Neuronal stem cell (in vitro differentiated cells): ENCODE data around the gene CDH13.

Experiments used
- DNase-seq: peaks from one replicate; pipeline ENCODE4 v3.0.0-alpha.2; 2013; ENCODE audit warnings: low spot score
- H2AFZ ChIP-seq: one replicate; pipeline ENCODE4 v1.6.1; 2013; ENCODE audit warnings: mild to moderate bottlenecking, low read length, inconsistent platforms
- H2AK5ac ChIP-seq: 2 replicates; pipeline ENCODE4 v1.6.1; 2013; ENCODE audit warnings: low read depth, mild to moderate bottlenecking, inconsistent platforms, low read length, moderate library complexity, mixed read lengths
- H2BK120ac ChIP-seq: 2 replicates; pipeline ENCODE4 v1.6.1; 2013; ENCODE audit warnings: low read depth, mild to moderate bottlenecking, inconsistent platforms, low read length, moderate library complexity, mixed read lengths
- H2BK12ac ChIP-seq: one replicate; pipeline ENCODE4 v1.6.1; 2013; ENCODE audit warnings: low read length, inconsistent platforms
- H2BK15ac ChIP-seq: 2 replicates; pipeline ENCODE4 v1.6.1; 2013; ENCODE audit warnings: mild to moderate bottlenecking, low read length, inconsistent platforms, mixed read lengths
- H2BK5ac ChIP-seq: one replicate; pipeline ENCODE4 v1.6.1; 2013; ENCODE audit warnings: inconsistent platforms, mild to moderate bottlenecking, low read length, moderate library complexity
- H3K14ac ChIP-seq: one replicate; pipeline ENCODE4 v1.6.1; 2013; ENCODE audit warnings: low read length, inconsistent platforms
- H3K18ac ChIP-seq: 2 replicates; pipeline ENCODE4 v1.6.1; 2013; ENCODE audit warnings: low read length, inconsistent platforms
- H3K23ac ChIP-seq: 2 replicates; pipeline ENCODE4 v1.6.1; 2013; ENCODE audit warnings: low read depth, mild to moderate bottlenecking, mixed read lengths, low read length, inconsistent platforms; ENCODE audit not compliant: poor library complexity
- H3K27ac ChIP-seq: replicated peaks from 3 replicates; pipeline ENCODE4 v1.5.1; 2013; ENCODE audit warnings: low read length, inconsistent platforms
- H3K27me3 ChIP-seq, 3 experiments: 2 replicates each; pipeline ENCODE4 v1.6.1; 2013; ENCODE audit warnings: low read length in 3 of 3, mild to moderate bottlenecking in 2 of 3, inconsistent platforms in 1 of 3, low read depth in 1 of 3, mixed read lengths in 1 of 3, moderate library complexity in 1 of 3; ENCODE audit not compliant: control insufficient read depth in 3 of 3, insufficient read depth in 3 of 3
- H3K36me3 ChIP-seq, 2 donors: replicated peaks in 1 of 2; 2 replicates each; pipeline ENCODE4 v1.6.1; 2013; ENCODE audit warnings: low read length in 2 of 2; ENCODE audit not compliant: control insufficient read depth in 2 of 2, insufficient read depth in 2 of 2
- H3K4ac ChIP-seq: 2 replicates; pipeline ENCODE4 v1.6.1; 2013; ENCODE audit warnings: inconsistent platforms, mild to moderate bottlenecking, low read length, moderate library complexity
- H3K4me1 ChIP-seq, 2 donors: 1 replicate in 1 of 2; 2 replicates in 1 of 2; pipeline ENCODE4 v1.6.1; 2013; ENCODE audit warnings: low read length in 2 of 2, low read depth in 1 of 2; ENCODE audit not compliant: control insufficient read depth in 2 of 2, insufficient read depth in 1 of 2
- H3K4me2 ChIP-seq: one replicate; pipeline ENCODE4 v1.6.1; 2013; ENCODE audit warnings: mild to moderate bottlenecking, low read length, inconsistent platforms; ENCODE audit not compliant: insufficient read depth, poor library complexity, severe bottlenecking
- H3K4me3 ChIP-seq, 2 donors: 2 replicates each; pipeline ENCODE4 v1.5.1; 2013; ENCODE audit warnings: low read length in 2 of 2, mild to moderate bottlenecking in 2 of 2, inconsistent platforms in 1 of 2, moderate library complexity in 1 of 2
- H3K79me1 ChIP-seq: one replicate; pipeline ENCODE4 v1.6.1; 2013; ENCODE audit warnings: low read depth, mild to moderate bottlenecking, inconsistent platforms, low read length, moderate library complexity
- H3K9ac ChIP-seq: one replicate; pipeline ENCODE4 v1.6.1; 2013; ENCODE audit warnings: mild to moderate bottlenecking, low read depth, low read length, inconsistent platforms; ENCODE audit not compliant: poor library complexity
- H3K9me3 ChIP-seq, 2 donors: replicated peaks in 1 of 2; 2 replicates each; pipeline versions ENCODE3 to v1.6.1; 2013; ENCODE audit warnings: low read length in 2 of 2, mild to moderate bottlenecking in 2 of 2, inconsistent platforms in 1 of 2, low read depth in 1 of 2, mixed read lengths in 1 of 2, moderate library complexity in 1 of 2; ENCODE audit not compliant: control insufficient read depth in 2 of 2, insufficient read depth in 1 of 2
- H4K8ac ChIP-seq: one replicate; pipeline ENCODE4 v1.6.1; 2013; ENCODE audit warnings: low read depth, mild to moderate bottlenecking, inconsistent platforms, low read length, moderate library complexity
- H4K91ac ChIP-seq: one replicate; pipeline ENCODE4 v1.6.1; 2013; ENCODE audit warnings: low read length, low read depth, mild to moderate bottlenecking, inconsistent platforms; ENCODE audit not compliant: poor library complexity
- WGBS, 2 donors: extraction: QIAGEN DNeasy Blood & Tissue Kit; methylation state at CpG; one replicate each; pipeline ENCODE4 v1.1.7; 2013; ENCODE audit warnings: missing lambda C conversion rate in 2 of 2, mixed read lengths in 1 of 2; ENCODE audit not compliant: insufficient read length in 2 of 2, insufficient replicate concordance in 1 of 2; ENCODE audit errors: extremely low coverage in 2 of 2; 5-methylcytosine and 5-hydroxymethylcytosine counted together

CDH13 gene

GRCh38 chr16:83579027-83579426, 952.3 kb downstream of the CDH13 start:
- Histone ChIP-seq H3K4me3 (no peak overlapping the region), H3K27ac (no peak overlapping the region), H3K18ac (no peak overlapping the region), H4K8ac (no peak overlapping the region), H2BK120ac (no peak overlapping the region), H2BK5ac (no peak overlapping the region), H3K23ac (no peak overlapping the region), H3K4me2 (no peak overlapping the region), H2BK12ac (no peak overlapping the region), H2AFZ (no peak overlapping the region), H3K9ac (no peak overlapping the region), H3K9me3 (no peaks in the 10 kb centered on the region), H4K91ac (no peak overlapping the region), H3K79me1 (no peaks in the 10 kb centered on the region), H3K27me3 (no peaks in the 10 kb centered on the region), H2BK15ac (no peak overlapping the region), H3K4ac (no peak overlapping the region), H3K36me3 (no peaks in the 10 kb centered on the region), H2AK5ac (no peak overlapping the region), H3K14ac (no peak overlapping the region), H3K4me1 (no peaks in the 10 kb centered on the region)
- DNase-seq, result no peak
- WGBS, 2 donors, result no CpG with 5 or more reads among the region's 1 CpG

DNA sequence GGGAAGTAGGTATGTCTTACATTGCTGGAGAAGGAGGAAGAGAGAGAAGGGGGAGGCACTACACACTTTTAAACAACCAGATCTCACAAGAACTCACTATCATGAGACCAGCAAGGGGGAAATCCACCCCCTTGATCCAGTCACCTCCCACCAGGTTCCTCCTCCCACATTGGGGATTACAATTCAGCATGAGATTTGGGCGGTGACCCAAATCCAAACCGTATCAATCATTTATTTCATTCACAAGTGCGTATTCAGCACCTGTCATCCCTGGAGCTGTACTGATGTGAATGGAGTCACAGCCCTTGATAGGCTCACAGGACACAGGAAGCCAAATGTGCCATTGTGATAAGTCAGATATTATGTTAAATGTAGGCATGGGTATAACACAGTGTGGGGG, 952.7 kb downstream of the CDH13 start:
- Histone ChIP-seq H4K8ac (no peak overlapping the region), H2AK5ac (no peak overlapping the region), H3K27ac (no peak overlapping the region), H3K23ac (no peak overlapping the region), H2BK5ac (no peak overlapping the region), H2AFZ (no peak overlapping the region), H3K9me3 (no peaks in the 10 kb centered on the region), H2BK120ac (no peak overlapping the region), H3K14ac (no peak overlapping the region), H3K36me3 (no peaks in the 10 kb centered on the region), H3K4me2 (no peak overlapping the region), H3K79me1 (no peaks in the 10 kb centered on the region), H3K18ac (no peak overlapping the region), H3K4ac (no peak overlapping the region), H3K4me1 (no peaks in the 10 kb centered on the region), H3K9ac (no peak overlapping the region), H4K91ac (no peak overlapping the region), H3K27me3 (no peaks in the 10 kb centered on the region), H2BK15ac (no peak overlapping the region), H2BK12ac (no peak overlapping the region), H3K4me3 (no peak overlapping the region)
- no peak for DNase-seq
- WGBS, 2 donors, result no CpG with 5 or more reads among the region's 3 CpGs

DNA sequence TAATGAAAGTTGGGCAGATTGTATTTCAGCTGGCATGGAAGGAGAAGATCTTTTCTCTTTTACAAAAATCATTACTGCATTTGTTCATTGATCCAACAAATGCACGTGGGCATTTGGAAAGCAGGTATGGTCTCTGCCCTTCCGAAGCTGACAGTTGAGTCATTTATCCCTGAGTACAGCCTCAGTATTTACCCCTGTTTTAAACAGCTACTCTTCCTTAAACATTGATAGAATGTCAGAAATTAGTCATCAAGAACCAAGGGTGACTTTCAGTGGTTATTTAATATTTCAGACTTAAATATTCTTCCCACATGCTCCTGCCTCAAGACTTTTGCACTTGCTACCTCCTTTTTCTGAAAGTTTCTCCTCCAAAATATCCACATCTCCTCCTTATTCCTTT, 954.3 kb downstream of the CDH13 start:
- H3K9ac ChIP-seq, result no peak overlapping the region
- no peak overlapping the region for H2BK120ac ChIP-seq
- no peak overlapping the region for H2BK12ac ChIP-seq
- no peaks in the 10 kb centered on the region for H3K4me1 ChIP-seq
- H3K4me2 ChIP-seq, result no peak overlapping the region
- no peak overlapping the region for H4K8ac ChIP-seq
- H2BK5ac ChIP-seq, result no peak overlapping the region
- H2AFZ ChIP-seq, result no peak overlapping the region
- no peak overlapping the region for H3K27ac ChIP-seq
- no peak overlapping the region for H3K4ac ChIP-seq
- no peak overlapping the region for H3K18ac ChIP-seq
- H3K14ac ChIP-seq, result no peak overlapping the region
- no peaks in the 10 kb centered on the region for H3K36me3 ChIP-seq
- no peak overlapping the region for H3K4me3 ChIP-seq
- H2AK5ac ChIP-seq, result no peak overlapping the region
- H3K23ac ChIP-seq, result no peak overlapping the region
- no peaks in the 10 kb centered on the region for H3K79me1 ChIP-seq
- H3K27me3 ChIP-seq, result no peaks in the 10 kb centered on the region
- no peak overlapping the region for H2BK15ac ChIP-seq
- no peaks in the 10 kb centered on the region for H3K9me3 ChIP-seq
- no peak overlapping the region for H4K91ac ChIP-seq
- no peak for DNase-seq
- whole genome bisulfite sequencing, 2 donors, result no CpG with 5 or more reads among the region's 2 CpGs

GRCh38 chr16:83581994-83582747, 955.4 kb downstream of the CDH13 start:
- no peak overlapping the region for H4K8ac ChIP-seq
- H3K79me1 ChIP-seq, result no peaks in the 10 kb centered on the region
- H3K4me3 ChIP-seq, result no peak overlapping the region
- no peaks in the 10 kb centered on the region for H3K36me3 ChIP-seq
- H3K14ac ChIP-seq, result no peak overlapping the region
- no peak overlapping the region for H2AK5ac ChIP-seq
- no peaks in the 10 kb centered on the region for H3K27me3 ChIP-seq
- no peak overlapping the region for H3K9ac ChIP-seq
- no peak overlapping the region for H3K4me2 ChIP-seq
- H2BK120ac ChIP-seq, result no peak overlapping the region
- no peak overlapping the region for H2AFZ ChIP-seq
- H3K27ac ChIP-seq, result no peak overlapping the region
- no peak for DNase-seq
- H3K4ac ChIP-seq, result no peak overlapping the region
- H3K23ac ChIP-seq, result no peak overlapping the region
- H3K18ac ChIP-seq, result no peak overlapping the region
- H3K9me3 ChIP-seq, result no peaks in the 10 kb centered on the region
- no CpG with 5 or more reads among the region's 5 CpGs for WGBS, 2 donors
- no peak overlapping the region for H2BK15ac ChIP-seq
- no peak overlapping the region for H2BK5ac ChIP-seq
- no peak overlapping the region for H2BK12ac ChIP-seq
- H3K4me1 ChIP-seq, result no peaks in the 10 kb centered on the region
- H4K91ac ChIP-seq, result no peak overlapping the region
